HL-60/S4 (cell line): ENCODE measurements around the gene ITPKB.
"Not testable (repeated sequence)": the region's sequence is repeated elsewhere in the genome, so short reads cannot be mapped to it uniquely, and the experiment has no call there.

Source experiments
- in situ Hi-C: fragments of 300-500 bp; cut with MboI; formaldehyde crosslinking; loops from 2 replicates; pipeline ENCODE4 v1.14.3; 2022; ENCODE audit warnings: low sequenced_read_pairs

ITPKB gene

GRCh38 chr1:226738995-226739695 is at the start of gene ITPKB:
TSS of gene ITPKB (minus strand) at chr1:226739282. CDS start at chr1:226737458, 1,824 bp downstream.
- in situ Hi-C loops, result no loop called here

- in situ Hi-C loops, result no loop called here
These were observed 48.6 kb upstream of the ITPKB start for GRCh38 chr1:226787638-226788037.

- in situ Hi-C loops, result no loop called here
These were observed 48.0 kb upstream of the ITPKB start for GRCh38 chr1:226787071-226787470.

GRCh38 chr1:226786550-226786949 is 47.5 kb upstream of the ITPKB start:
- in situ Hi-C loops, result no loop called here

- in situ Hi-C loops, result no loop called here
These were observed 46.7 kb upstream of the ITPKB start for GRCh38 chr1:226785805-226786204.

- in situ Hi-C loops, result no loop called here
These were observed 45.3 kb upstream of the ITPKB start for GRCh38 chr1:226784081-226785049.

- in situ Hi-C loops, result no loop called here
These were observed 43.9 kb upstream of the ITPKB start for GRCh38 chr1:226782845-226783601.

- in situ Hi-C loops, result no loop called here
These were observed 43.0 kb upstream of the ITPKB start for GRCh38 chr1:226781937-226782609.

- in situ Hi-C loops, result no loop called here
These were observed 40.5 kb upstream of the ITPKB start for GRCh38 chr1:226779561-226779960.

GRCh38 chr1:226778657-226779058 is 39.6 kb upstream of the ITPKB start:
- in situ Hi-C loops, result no loop called here

- in situ Hi-C loops, result no loop called here
These were observed 37.9 kb upstream of the ITPKB start for GRCh38 chr1:226776975-226777374.

GRCh38 chr1:226776066-226776465 is 37.0 kb upstream of the ITPKB start:
- in situ Hi-C loops, result no loop called here

- in situ Hi-C loops, result no loop called here
These were observed 33.5 kb upstream of the ITPKB start for GRCh38 chr1:226772446-226773139.

GRCh38 chr1:226767170-226767569 is 28.1 kb upstream of the ITPKB start:
- in situ Hi-C loops, result not testable (repeated sequence)

- in situ Hi-C loops, result no loop called here
These were observed 27.5 kb upstream of the ITPKB start for GRCh38 chr1:226766565-226766964.

GRCh38 chr1:226764533-226764932 is 25.5 kb upstream of the ITPKB start:
- in situ Hi-C loops, result no loop called here

- in situ Hi-C loops, result no loop called here
These were observed 24.8 kb upstream of the ITPKB start for GRCh38 chr1:226763905-226764264.

GRCh38 chr1:226762988-226763904 is 24.2 kb upstream of the ITPKB start:
- in situ Hi-C loops, result no loop called here

- in situ Hi-C loops, result no loop called here
These were observed 23.0 kb upstream of the ITPKB start for GRCh38 chr1:226762055-226762454.
